ENCODE data around the gene ZMIZ1.

ZMIZ1 gene

DNA sequence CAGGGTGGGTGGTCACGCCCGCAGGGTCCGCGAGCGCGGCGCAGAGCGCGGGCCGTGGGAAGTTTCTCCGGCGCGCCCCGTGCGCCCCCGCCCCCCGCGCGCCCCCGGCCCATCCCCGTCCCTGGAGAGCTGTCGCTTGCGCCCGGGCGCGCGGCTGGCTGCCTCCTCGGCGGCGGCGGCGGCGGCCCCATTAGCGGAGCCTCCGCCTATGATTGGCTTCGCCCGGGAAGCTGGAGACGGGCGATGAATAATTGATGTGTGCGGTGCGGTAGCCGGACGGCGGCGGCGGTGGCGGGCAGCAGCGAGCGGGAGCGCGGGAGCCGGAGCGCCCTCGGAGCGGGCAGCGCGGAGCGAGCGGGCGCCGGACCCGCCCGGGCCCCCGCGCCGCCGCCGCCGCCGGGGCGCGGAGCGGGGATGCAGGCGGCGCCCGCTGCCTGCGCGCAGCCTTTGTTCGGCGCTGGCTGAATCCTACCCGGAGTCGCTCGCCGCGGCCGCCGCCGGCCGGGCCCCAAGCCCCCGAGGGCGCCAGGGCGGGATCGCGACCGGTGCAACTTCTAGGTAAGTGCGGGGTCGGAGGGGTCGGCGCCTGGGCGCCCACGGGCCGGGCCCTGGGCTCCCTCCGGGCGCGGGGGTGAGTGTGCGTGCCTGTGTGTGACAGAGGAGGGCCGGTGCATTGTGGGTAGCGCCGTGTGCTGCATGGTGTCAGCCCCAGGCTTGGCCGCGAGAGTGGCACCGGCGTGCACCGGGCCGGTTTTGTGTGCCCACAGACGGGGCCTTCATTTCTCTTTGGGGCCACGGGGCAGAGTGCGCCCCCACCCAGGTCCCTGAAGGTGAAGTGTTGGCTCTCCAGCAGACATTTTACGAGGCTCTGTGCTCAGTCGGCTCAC, 174.7 kb downstream of the ZMIZ1 start:
- no peak for TF ChIP-seq ZFX (IDR thresholded peaks at IDR 0.05; ENCODE audit: borderline replicate concordance)
- TF ChIP-seq, protein P1, sequence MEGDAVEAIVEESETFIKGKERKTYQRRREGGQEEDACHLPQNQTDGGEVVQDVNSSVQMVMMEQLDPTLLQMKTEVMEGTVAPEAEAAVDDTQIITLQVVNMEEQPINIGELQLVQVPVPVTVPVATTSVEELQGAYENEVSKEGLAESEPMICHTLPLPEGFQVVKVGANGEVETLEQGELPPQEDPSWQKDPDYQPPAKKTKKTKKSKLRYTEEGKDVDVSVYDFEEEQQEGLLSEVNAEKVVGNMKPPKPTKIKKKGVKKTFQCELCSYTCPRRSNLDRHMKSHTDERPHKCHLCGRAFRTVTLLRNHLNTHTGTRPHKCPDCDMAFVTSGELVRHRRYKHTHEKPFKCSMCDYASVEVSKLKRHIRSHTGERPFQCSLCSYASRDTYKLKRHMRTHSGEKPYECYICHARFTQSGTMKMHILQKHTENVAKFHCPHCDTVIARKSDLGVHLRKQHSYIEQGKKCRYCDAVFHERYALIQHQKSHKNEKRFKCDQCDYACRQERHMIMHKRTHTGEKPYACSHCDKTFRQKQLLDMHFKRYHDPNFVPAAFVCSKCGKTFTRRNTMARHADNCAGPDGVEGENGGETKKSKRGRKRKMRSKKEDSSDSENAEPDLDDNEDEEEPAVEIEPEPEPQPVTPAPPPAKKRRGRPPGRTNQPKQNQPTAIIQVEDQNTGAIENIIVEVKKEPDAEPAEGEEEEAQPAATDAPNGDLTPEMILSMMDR (IDR thresholded peaks at IDR 0.05) = no peak
- H3K27ac ChIP-seq = no peak overlapping the region

DNA sequence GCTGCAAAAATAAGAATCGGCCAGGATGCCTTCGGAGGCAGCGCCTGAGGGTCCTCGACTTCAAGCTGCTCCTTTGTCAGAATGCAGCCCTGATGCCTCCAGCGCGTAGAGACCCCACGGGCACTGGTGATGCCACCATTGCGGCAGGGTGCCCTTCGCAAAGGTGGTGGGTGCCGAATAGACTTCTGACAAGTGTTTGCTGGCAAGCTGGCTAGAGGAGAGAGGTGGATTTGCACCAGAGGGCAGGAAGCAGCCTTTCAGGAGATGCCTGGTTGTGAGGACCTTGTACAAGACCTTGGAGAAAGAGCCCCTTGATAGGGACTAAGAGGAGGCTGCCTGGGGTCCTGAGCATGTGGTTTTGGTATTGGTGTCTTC, 175.3 kb downstream of the ZMIZ1 start:
- TF ChIP-seq, protein P1 (IDR thresholded peaks at IDR 0.05) = no peak
- no peak for TF ChIP-seq ZFX (IDR thresholded peaks at IDR 0.05; ENCODE audit: borderline replicate concordance)
- no peak overlapping the region for H3K27ac ChIP-seq

DNA sequence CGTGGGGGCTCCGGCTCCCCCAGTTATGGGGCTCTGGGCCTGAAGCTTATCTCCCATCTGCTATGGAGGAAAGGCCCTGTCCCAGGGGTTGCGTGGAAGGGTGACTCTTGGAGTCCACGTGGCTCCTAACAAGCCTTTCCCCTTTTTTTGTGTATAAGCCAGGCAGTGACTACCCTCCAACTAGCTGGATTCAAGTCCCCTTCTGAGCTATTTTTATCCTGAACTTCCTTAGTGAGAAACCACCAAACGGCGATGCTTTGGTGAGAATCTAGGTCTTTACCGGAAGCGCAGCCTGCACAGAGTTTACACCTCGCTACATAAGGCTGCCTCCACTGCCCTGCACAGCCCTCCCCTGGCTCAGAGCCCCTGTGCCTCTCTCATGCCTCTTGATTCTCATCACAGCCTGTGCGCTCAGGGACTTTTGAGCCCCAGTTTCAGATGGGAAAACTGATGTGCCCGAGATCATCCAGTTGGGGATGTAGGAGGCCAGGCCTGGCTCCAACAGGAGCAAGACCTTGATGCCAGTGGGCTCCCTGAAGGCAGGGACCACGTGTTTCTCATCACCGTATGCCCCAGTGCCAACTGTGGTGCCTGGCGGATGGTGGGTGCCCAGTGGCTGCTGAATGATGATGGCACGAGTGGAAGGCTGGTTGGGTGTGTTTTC, 176.2 kb downstream of the ZMIZ1 start:
- TF ChIP-seq, protein P1 (IDR thresholded peaks at IDR 0.05) = no peak
- TF ChIP-seq ZFX (IDR thresholded peaks at IDR 0.05; ENCODE audit: borderline replicate concordance) = no peak
- no peak overlapping the region for H3K27ac ChIP-seq

DNA sequence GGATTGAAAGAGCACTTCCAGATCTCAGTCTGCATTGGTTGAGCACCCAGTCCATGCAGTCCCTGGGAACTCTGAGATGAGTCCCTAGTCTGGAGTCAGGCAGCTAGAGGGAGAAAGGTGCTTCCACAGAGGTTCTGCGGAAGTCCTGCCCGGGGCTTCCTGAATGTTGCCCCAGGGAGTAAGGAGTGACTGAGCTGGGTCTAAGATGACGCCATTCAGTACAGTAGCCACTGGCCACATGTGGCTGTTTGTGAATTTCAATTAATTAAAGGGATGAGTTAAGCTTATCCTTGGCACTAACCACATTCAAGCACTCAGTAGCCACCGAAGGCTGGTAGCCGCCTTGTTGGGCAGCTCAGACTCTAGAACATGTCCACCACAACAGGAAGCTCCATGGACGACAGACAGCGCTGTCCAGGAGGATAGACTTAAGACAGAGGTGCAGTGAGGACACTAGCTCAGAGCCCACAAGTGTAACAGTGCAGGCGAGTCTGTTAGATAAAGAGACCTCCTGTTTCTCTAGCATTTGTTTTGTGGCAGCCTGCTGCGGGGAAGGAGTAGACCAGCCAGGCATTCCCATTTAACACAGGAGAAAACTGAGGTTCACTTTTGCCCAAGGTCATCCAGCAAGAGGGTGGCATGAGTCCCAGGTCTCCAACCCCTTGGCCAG, 176.9 kb downstream of the ZMIZ1 start:
- H3K27ac ChIP-seq = no peak overlapping the region
- TF ChIP-seq, protein P1 (IDR thresholded peaks at IDR 0.05) = no peak
- no peak for TF ChIP-seq ZFX (IDR thresholded peaks at IDR 0.05; ENCODE audit: borderline replicate concordance)

DNA sequence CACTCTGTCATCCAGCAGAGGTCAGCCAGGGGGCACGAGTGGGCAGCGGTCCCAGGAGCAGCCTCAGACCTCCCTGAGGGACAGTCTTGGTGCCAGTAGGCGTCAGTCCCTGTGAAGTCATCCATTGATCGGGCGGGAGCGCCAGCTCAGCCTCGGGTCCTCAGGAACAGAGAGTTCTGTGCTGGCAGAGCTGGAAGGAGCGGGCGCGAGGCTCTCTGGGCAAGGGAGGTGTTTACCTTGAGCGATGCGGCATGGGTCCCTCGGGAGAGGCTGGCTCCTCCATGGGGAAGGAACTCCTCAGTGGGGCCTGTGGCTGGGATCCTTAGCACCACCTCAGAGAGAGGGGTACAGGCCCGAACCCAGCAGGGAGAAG, 177.4 kb downstream of the ZMIZ1 start:
- no peak overlapping the region for H3K27ac ChIP-seq
- TF ChIP-seq ZFX (IDR thresholded peaks at IDR 0.05; ENCODE audit: borderline replicate concordance) = no peak
- TF ChIP-seq, protein P1 (IDR thresholded peaks at IDR 0.05) = no peak

DNA sequence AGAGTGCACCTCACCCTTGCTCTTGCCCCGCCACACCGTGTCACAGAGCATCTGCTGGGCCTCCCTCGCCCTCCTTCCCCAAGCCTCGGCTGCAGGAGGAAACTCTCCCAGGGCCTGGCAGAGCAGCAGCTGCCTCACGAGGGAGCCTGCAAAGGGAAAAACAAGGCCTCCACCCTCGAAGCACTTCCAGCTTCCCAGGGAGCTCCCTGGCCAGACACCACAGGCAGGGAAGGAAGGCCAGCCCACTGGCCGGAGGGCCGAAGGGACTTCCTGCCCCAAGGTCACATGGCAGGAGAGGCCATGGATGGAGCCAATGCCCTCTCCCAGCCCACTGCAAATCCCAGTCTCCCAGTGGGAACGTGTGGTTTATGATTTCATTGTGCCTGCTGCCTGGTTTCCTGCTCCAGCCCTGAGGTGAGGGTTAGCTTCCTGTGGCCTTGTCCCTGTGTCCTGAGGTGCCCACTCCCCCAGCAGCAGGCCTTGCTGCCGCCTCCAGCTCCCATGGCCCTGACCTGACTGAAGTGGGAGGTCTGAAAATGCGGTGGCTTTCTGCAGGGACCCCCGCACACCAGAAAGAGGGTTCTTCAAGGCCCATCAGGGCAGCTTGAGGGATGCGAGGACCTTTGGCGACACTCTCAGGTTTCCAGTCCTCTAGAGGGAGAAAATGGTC, 178.0 kb downstream of the ZMIZ1 start:
- H3K27ac ChIP-seq = no peak overlapping the region
- TF ChIP-seq, protein P1 (IDR thresholded peaks at IDR 0.05) = no peak
- no peak for TF ChIP-seq ZFX (IDR thresholded peaks at IDR 0.05; ENCODE audit: borderline replicate concordance)
